ENCODE measurements around the gene TOM1L1.

The TOM1L1 gene

DNA sequence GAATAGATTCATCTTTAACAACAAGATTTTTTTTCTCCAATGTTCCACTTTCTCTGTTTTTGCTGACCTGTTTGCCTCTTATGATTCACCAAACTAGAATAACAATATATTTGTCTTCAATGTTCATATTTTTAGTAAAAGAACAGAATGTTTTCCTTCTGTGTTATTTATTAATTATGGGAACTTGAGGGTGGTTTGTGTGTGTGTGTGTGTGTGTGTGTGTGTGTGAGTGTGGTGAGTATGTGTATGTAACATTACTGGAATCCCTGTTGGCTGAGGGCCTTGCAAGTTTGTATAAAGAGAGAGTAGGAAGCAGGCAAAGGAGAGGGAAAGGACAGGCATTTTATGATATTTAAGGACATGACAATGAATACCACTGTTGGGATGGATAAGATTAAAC, 81.7 kb downstream of the TOM1L1 start:
- TF ChIP-seq, protein P1, sequence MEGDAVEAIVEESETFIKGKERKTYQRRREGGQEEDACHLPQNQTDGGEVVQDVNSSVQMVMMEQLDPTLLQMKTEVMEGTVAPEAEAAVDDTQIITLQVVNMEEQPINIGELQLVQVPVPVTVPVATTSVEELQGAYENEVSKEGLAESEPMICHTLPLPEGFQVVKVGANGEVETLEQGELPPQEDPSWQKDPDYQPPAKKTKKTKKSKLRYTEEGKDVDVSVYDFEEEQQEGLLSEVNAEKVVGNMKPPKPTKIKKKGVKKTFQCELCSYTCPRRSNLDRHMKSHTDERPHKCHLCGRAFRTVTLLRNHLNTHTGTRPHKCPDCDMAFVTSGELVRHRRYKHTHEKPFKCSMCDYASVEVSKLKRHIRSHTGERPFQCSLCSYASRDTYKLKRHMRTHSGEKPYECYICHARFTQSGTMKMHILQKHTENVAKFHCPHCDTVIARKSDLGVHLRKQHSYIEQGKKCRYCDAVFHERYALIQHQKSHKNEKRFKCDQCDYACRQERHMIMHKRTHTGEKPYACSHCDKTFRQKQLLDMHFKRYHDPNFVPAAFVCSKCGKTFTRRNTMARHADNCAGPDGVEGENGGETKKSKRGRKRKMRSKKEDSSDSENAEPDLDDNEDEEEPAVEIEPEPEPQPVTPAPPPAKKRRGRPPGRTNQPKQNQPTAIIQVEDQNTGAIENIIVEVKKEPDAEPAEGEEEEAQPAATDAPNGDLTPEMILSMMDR (conservative IDR thresholded peaks at IDR 0.05; ENCODE audit: low read length) = no peak

DNA sequence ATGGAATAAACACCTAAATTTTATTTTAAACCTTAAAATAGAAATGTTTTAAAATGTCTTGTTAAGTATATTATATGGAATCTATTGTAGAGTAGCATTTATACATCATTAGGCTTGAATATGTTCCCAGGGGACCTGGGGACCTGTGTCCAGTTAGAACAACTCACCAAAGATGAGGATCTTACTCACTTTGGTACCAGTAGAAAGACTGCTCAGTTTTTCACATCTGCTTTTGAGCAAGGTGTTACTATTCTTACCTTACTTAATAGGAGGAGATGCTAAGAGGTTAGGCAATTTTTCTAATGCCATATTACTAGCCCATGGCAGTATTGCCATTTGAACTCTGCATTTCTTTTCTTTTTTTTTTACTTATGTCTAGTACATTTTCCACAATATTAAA, 82.6 kb downstream of the TOM1L1 start:
- no peak for DNase-seq (ENCODE audit: low read depth)
- TF ChIP-seq, protein P1 (conservative IDR thresholded peaks at IDR 0.05; ENCODE audit: low read length) = no peak

More for the DNA sequence above, 81.7 kb downstream of the TOM1L1 start:
- no peak for DNase-seq (ENCODE audit: low read depth)
- H3K4me3 ChIP-seq (ENCODE audit: low read length) = no peak overlapping the region

DNA sequence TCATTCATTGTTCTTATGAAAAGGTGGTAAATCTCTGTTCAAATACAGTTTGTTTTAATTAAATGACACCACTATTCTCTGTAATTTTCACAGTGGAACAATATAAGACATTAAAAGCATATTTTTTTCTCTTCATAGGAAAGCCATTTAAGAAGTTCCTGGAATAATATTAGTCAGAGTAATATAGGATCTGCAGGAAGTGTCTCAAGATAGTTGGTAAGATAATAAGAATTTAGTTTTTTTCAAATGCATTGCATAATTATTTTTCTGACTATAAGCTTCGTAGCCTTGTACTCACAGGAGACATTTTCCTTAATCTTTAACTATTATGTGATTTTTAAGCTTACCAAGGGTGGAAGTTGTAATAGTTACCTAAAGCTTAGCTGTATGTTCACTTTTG, 84.8 kb downstream of the TOM1L1 start:
- TF ChIP-seq, protein P1 (conservative IDR thresholded peaks at IDR 0.05; ENCODE audit: low read length) = no peak
- no peak for DNase-seq (ENCODE audit: low read depth)
- H3K4me3 ChIP-seq (ENCODE audit: low read length) = no peak overlapping the region

More for the DNA sequence above, 82.6 kb downstream of the TOM1L1 start:
- H3K4me3 ChIP-seq (ENCODE audit: low read length) = no peak overlapping the region

DNA sequence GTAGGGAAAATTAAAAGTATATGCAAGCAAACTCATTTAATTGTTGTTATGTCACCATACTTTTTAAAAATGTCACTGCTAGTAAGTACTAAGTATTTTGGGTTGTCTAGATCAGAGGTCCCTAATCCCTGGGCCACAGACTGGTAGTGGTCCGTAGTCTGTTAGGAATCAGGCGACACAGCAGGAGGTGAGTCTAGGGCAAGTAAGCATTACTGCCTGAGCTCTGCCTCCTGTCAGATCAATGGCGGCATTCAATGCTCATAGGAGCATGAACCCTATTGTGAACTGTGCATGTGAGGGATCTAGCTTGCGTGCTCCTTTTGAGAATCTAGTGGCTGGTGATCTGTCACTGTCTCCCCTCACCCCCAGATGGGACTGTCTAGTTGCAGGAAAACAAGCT, 89.5 kb downstream of the TOM1L1 start:
- no peak overlapping the region for H3K4me3 ChIP-seq (ENCODE audit: low read length)
- no peak for DNase-seq (ENCODE audit: low read depth)
- TF ChIP-seq, protein P1 (conservative IDR thresholded peaks at IDR 0.05; ENCODE audit: low read length) = no peak

DNA sequence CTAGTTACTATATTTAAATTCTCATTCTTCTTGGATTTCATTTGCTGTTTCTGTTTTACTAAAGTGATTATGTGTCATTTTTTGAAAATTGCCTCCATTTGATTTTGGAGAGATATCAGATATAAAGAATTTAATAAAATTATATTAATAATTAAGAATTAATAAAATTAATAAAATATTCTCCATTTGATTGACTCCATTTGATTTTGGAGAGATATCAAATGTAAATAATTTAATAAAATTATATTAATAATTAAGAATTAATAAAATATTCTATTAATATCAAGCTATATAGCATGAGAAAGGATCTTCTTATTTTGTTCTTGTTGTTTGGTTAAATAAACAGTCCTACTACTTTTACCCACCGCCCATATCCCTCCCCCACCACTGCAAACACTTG, 90.9 kb downstream of the TOM1L1 start:
- TF ChIP-seq, protein P1 (conservative IDR thresholded peaks at IDR 0.05; ENCODE audit: low read length) = no peak
- no peak for DNase-seq (ENCODE audit: low read depth)

DNA sequence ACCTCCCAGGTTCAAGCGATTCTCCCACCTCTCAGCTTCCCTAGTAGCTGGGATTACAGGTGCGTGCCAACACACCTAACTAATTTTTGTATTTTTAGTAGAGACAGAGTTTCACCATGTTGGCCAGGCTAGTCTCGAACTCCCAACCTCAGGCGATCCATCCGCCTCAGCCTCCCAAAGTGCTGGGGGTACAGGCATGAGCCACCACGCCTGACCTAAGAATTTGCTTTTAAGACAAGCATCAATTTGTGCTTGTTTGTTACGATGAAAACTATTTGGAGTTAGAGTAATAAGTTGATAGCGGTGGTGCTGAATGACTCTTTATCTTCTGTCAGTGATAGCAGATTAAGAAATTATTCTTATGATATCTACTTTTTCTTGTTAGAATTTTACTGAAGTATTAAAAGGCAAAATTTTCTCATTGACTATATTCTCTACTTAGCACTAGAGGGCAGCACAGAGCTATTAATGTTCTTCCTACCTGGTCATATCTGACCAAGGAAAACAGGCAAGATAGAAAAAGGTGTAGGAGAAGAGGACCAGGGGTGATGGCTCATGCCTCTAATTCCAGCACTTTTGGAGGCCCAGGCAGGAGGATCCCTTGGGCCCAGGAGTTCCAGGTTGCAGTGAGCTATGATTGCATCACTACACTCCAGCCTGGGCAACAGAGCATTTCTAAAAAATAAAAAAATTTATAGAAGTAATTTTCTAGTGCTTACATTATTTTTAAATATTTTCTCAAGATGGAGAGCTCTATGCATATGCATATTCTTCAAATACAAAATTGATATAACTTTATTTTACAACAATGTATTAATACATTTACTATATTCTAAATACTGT, 92.4 kb downstream of the TOM1L1 start:
- no peak overlapping the region for H3K4me3 ChIP-seq (ENCODE audit: low read length)
- DNase-seq (ENCODE audit: low read depth) = peak; percentile 57
- TF ChIP-seq, protein P1 (conservative IDR thresholded peaks at IDR 0.05; ENCODE audit: low read length) = peak; percentile 71

More for the DNA sequence above, 90.9 kb downstream of the TOM1L1 start:
- H3K4me3 ChIP-seq (ENCODE audit: low read length) = no peak overlapping the region

DNA sequence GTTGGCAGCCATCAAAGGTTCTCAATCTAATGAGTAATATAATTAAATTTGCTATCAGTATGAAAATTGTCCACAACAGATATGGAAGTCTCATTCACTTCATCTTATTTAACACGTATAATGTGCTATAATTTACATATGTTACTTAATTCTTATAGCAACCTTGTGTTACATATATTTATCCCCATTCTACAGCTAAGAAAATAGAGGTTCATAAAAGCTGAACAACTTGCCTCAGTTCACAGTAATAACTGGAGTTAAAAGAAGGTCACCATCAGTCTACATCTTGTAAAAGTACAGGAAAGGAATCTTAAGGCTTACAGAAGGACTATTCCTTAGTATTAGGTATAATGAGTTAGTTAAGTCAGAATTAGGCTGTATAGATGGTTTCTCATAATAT, 95.8 kb downstream of the TOM1L1 start:
- TF ChIP-seq, protein P1 (conservative IDR thresholded peaks at IDR 0.05; ENCODE audit: low read length) = no peak

More for the DNA sequence above, 95.8 kb downstream of the TOM1L1 start:
- DNase-seq (ENCODE audit: low read depth) = no peak
- no peak overlapping the region for H3K4me3 ChIP-seq (ENCODE audit: low read length)

Data from AG10803 (cell line).